ENCODE data around the gene CDCA7L. TPM values are rescaled to one million over a fixed set of nuclear protein-coding genes. Genes with fewer than 3 reads are reported as not detected.

CDCA7L gene
- total RNA-seq, 5 donors from 2014 or later (not counting 1 experiment from before 2014, with no cell fraction given): 11.8 to 31.1 (median 21.4) TPM

- WGBS (ENCODE audit: insufficient coverage): no CpG with 5 or more reads among the region's 3 CpGs
- no peaks in the 10 kb centered on the region for H3K9me3 ChIP-seq
- DNase-seq: no peak
- no peaks in the 10 kb centered on the region for H3K27me3 ChIP-seq (replicated peaks in 1 of 2; ENCODE audit: control insufficient read depth in 2 of 2, extremely low read depth in 1 of 2, insufficient read depth in 2 of 2, low read length in 1 of 2)
- H3K27me3 Mint-ChIP-seq: no peaks in the 10 kb centered on the region
- H3K36me3 ChIP-seq (ENCODE audit: control insufficient read depth in 2 of 2, extremely low read depth in 1 of 2, insufficient read depth in 1 of 2, low read length in 1 of 2): no peaks in the 10 kb centered on the region
- no peaks in the 10 kb centered on the region for H3K36me3 Mint-ChIP-seq
- ChIA-PET CTCF (no interaction called here), POLR2A (interaction anchor here in 1 of 2 donors (0.6 kb wide), 1 partner anchor 61 kb away, joined by 6 read pairs; no protein-coding TSS in a partner anchor)
- H3K4me3 ChIP-seq (ENCODE audit: control insufficient read depth in 1 of 2, extremely low read depth in 1 of 2, low read length in 1 of 2): no peak overlapping the region
- no peak overlapping the region for H3K27ac ChIP-seq (ENCODE audit: low read length)
- no peak overlapping the region for H3K4me3 Mint-ChIP-seq
- no peaks in the 10 kb centered on the region for H3K4me1 Mint-ChIP-seq
- no peaks in the 10 kb centered on the region for H3K4me1 ChIP-seq (ENCODE audit: control insufficient read depth in 1 of 2, extremely low read depth in 1 of 2, insufficient read depth in 2 of 2, low read length in 2 of 2)
- H3K9me3 Mint-ChIP-seq: no peaks in the 10 kb centered on the region
- no peak for ATAC-seq (replicated peaks in 1 of 4)
- H3K27ac Mint-ChIP-seq: no peak overlapping the region
Observed at GRCh38 chr7:21883069-21883468, 62.6 kb downstream of the CDCA7L start.

GRCh38 chr7:21869785-21870402 is 75.8 kb downstream of the CDCA7L start:
- DNase-seq: no peak
- WGBS (ENCODE audit: insufficient coverage): 50% methylated on average over 2 of the region's 5 CpGs
- no peaks in the 10 kb centered on the region for H3K27me3 Mint-ChIP-seq
- H3K27me3 ChIP-seq (replicated peaks in 1 of 2; ENCODE audit: control insufficient read depth in 2 of 2, extremely low read depth in 1 of 2, insufficient read depth in 2 of 2, low read length in 1 of 2): peaks cover 0 to 3% of the 10 kb centered on the region in 2 experiments
- H3K27ac ChIP-seq (ENCODE audit: low read length): no peak overlapping the region
- no peak overlapping the region for H3K27ac Mint-ChIP-seq
- no peaks in the 10 kb centered on the region for H3K4me1 ChIP-seq (ENCODE audit: control insufficient read depth in 1 of 2, extremely low read depth in 1 of 2, insufficient read depth in 2 of 2, low read length in 2 of 2)
- CTCF ChIA-PET: no interaction called here
- no peaks in the 10 kb centered on the region for H3K9me3 ChIP-seq
- H3K4me3 Mint-ChIP-seq: no peak overlapping the region
- no peak overlapping the region for H3K4me3 ChIP-seq (ENCODE audit: control insufficient read depth in 1 of 2, extremely low read depth in 1 of 2, low read length in 1 of 2)
- H3K4me1 Mint-ChIP-seq: no peaks in the 10 kb centered on the region
- H3K36me3 Mint-ChIP-seq: no peaks in the 10 kb centered on the region
- H3K36me3 ChIP-seq (ENCODE audit: control insufficient read depth in 2 of 2, extremely low read depth in 1 of 2, insufficient read depth in 1 of 2, low read length in 1 of 2): no peaks in the 10 kb centered on the region
- POLR2A ChIA-PET: interaction anchor here in 1 of 2 donors (0.6 kb wide), 1 partner anchor 12 kb away, joined by 3 read pairs; no protein-coding TSS in a partner anchor
- no peaks in the 10 kb centered on the region for H3K9me3 Mint-ChIP-seq
- ATAC-seq (replicated peaks in 1 of 4): no peak

- WGBS (ENCODE audit: insufficient coverage): 83% methylated on average over 1 of the region's 3 CpGs
- no peak overlapping the region for H3K4me3 ChIP-seq (ENCODE audit: control insufficient read depth in 1 of 2, extremely low read depth in 1 of 2, low read length in 1 of 2)
- Mint-ChIP-seq H3K36me3 (no peaks in the 10 kb centered on the region), H3K27me3 (no peaks in the 10 kb centered on the region), H3K4me3 (no peak overlapping the region), H3K4me1 (no peaks in the 10 kb centered on the region), H3K9me3 (no peaks in the 10 kb centered on the region), H3K27ac (no peak overlapping the region)
- ChIA-PET POLR2A (interaction anchor here in 1 of 2 donors (0.6 kb wide), 1 partner anchor 111 kb away, joined by 3 read pairs; no protein-coding TSS in a partner anchor), CTCF (interaction anchor here (0.6 kb wide), 3 partner anchors 12 to 25 kb away, joined by 3 read pairs; no protein-coding TSS in a partner anchor)
- no peaks in the 10 kb centered on the region for H3K36me3 ChIP-seq (ENCODE audit: control insufficient read depth in 2 of 2, extremely low read depth in 1 of 2, insufficient read depth in 1 of 2, low read length in 1 of 2)
- ATAC-seq (replicated peaks in 1 of 4) (no peak), DNase-seq (no peak)
- H3K27ac ChIP-seq (ENCODE audit: low read length): no peak overlapping the region
- peaks cover 0 to 3% of the 10 kb centered on the region in 2 experiments for H3K27me3 ChIP-seq (replicated peaks in 1 of 2; ENCODE audit: control insufficient read depth in 2 of 2, extremely low read depth in 1 of 2, insufficient read depth in 2 of 2, low read length in 1 of 2)
- no peaks in the 10 kb centered on the region for H3K4me1 ChIP-seq (ENCODE audit: control insufficient read depth in 1 of 2, extremely low read depth in 1 of 2, insufficient read depth in 2 of 2, low read length in 2 of 2)
- no peaks in the 10 kb centered on the region for H3K9me3 ChIP-seq
Observed at GRCh38 chr7:21868576-21868850, 77.2 kb downstream of the CDCA7L start.

- Histone ChIP-seq H3K4me1 (ENCODE audit: control insufficient read depth in 1 of 2, extremely low read depth in 1 of 2, insufficient read depth in 2 of 2, low read length in 2 of 2) (no peaks in the 10 kb centered on the region), H3K9me3 (no peaks in the 10 kb centered on the region), H3K4me3 (ENCODE audit: control insufficient read depth in 1 of 2, extremely low read depth in 1 of 2, low read length in 1 of 2) (no peak overlapping the region), H3K27me3 (replicated peaks in 1 of 2; ENCODE audit: control insufficient read depth in 2 of 2, extremely low read depth in 1 of 2, insufficient read depth in 2 of 2, low read length in 1 of 2) (peaks cover 0 to 3% of the 10 kb centered on the region in 2 experiments), H3K27ac (ENCODE audit: low read length) (no peak overlapping the region), H3K36me3 (ENCODE audit: control insufficient read depth in 2 of 2, extremely low read depth in 1 of 2, insufficient read depth in 1 of 2, low read length in 1 of 2) (no peaks in the 10 kb centered on the region)
- ChIA-PET CTCF (interaction anchor here (0.6 kb wide), 3 partner anchors 12 to 26 kb away, joined by 3 read pairs; no protein-coding TSS in a partner anchor), POLR2A (interaction anchor here in 1 of 2 donors (0.6 kb wide), 1 partner anchor 112 kb away, joined by 3 read pairs; no protein-coding TSS in a partner anchor)
- Mint-ChIP-seq H3K9me3 (no peaks in the 10 kb centered on the region), H3K4me1 (no peaks in the 10 kb centered on the region), H3K4me3 (no peak overlapping the region), H3K27ac (no peak overlapping the region), H3K36me3 (no peaks in the 10 kb centered on the region), H3K27me3 (no peaks in the 10 kb centered on the region)
- WGBS (ENCODE audit: insufficient coverage): 93% methylated on average over 3 of the region's 8 CpGs
- DNase-seq (no peak), ATAC-seq (replicated peaks in 1 of 4) (no peak)
Observed at GRCh38 chr7:21867816-21868575, 77.7 kb downstream of the CDCA7L start.

GRCh38 chr7:21867226-21867625 is 78.5 kb downstream of the CDCA7L start:
- Mint-ChIP-seq H3K4me1 (no peaks in the 10 kb centered on the region), H3K36me3 (no peaks in the 10 kb centered on the region), H3K27me3 (no peaks in the 10 kb centered on the region), H3K4me3 (no peak overlapping the region), H3K27ac (no peak overlapping the region), H3K9me3 (no peaks in the 10 kb centered on the region)
- ATAC-seq (replicated peaks in 1 of 4) (no peak), DNase-seq (no peak)
- peaks cover 0 to 3% of the 10 kb centered on the region in 2 experiments for H3K27me3 ChIP-seq (replicated peaks in 1 of 2; ENCODE audit: control insufficient read depth in 2 of 2, extremely low read depth in 1 of 2, insufficient read depth in 2 of 2, low read length in 1 of 2)
- ChIA-PET POLR2A (no interaction called here), CTCF (no interaction called here)
- H3K27ac ChIP-seq (ENCODE audit: low read length): no peak overlapping the region
- H3K4me3 ChIP-seq (ENCODE audit: control insufficient read depth in 1 of 2, extremely low read depth in 1 of 2, low read length in 1 of 2): no peak overlapping the region
- no peaks in the 10 kb centered on the region for H3K4me1 ChIP-seq (ENCODE audit: control insufficient read depth in 1 of 2, extremely low read depth in 1 of 2, insufficient read depth in 2 of 2, low read length in 2 of 2)
- H3K9me3 ChIP-seq: no peaks in the 10 kb centered on the region
- H3K36me3 ChIP-seq (ENCODE audit: control insufficient read depth in 2 of 2, extremely low read depth in 1 of 2, insufficient read depth in 1 of 2, low read length in 1 of 2): no peaks in the 10 kb centered on the region

GRCh38 chr7:21866731-21867130 is 79.0 kb downstream of the CDCA7L start:
- no peak overlapping the region for H3K4me3 Mint-ChIP-seq
- ATAC-seq (replicated peaks in 1 of 4) (no peak), DNase-seq (no peak)
- no peaks in the 10 kb centered on the region for H3K36me3 Mint-ChIP-seq
- H3K4me1 Mint-ChIP-seq: no peaks in the 10 kb centered on the region
- 60% methylated on average over 1 of the region's 1 CpG for WGBS (ENCODE audit: insufficient coverage)
- Histone ChIP-seq H3K4me1 (ENCODE audit: control insufficient read depth in 1 of 2, extremely low read depth in 1 of 2, insufficient read depth in 2 of 2, low read length in 2 of 2) (no peaks in the 10 kb centered on the region), H3K36me3 (ENCODE audit: control insufficient read depth in 2 of 2, extremely low read depth in 1 of 2, insufficient read depth in 1 of 2, low read length in 1 of 2) (no peaks in the 10 kb centered on the region), H3K27ac (ENCODE audit: low read length) (no peak overlapping the region), H3K4me3 (ENCODE audit: control insufficient read depth in 1 of 2, extremely low read depth in 1 of 2, low read length in 1 of 2) (no peak overlapping the region), H3K9me3 (no peaks in the 10 kb centered on the region), H3K27me3 (replicated peaks in 1 of 2; ENCODE audit: control insufficient read depth in 2 of 2, extremely low read depth in 1 of 2, insufficient read depth in 2 of 2, low read length in 1 of 2) (peaks cover 0 to 3% of the 10 kb centered on the region in 2 experiments)
- CTCF ChIA-PET: interaction anchor here in 1 of 2 donors (0.8 kb wide), 1 partner anchor 176 kb away, joined by 3 read pairs; no protein-coding TSS in a partner anchor
- no peak overlapping the region for H3K27ac Mint-ChIP-seq
- no peaks in the 10 kb centered on the region for H3K9me3 Mint-ChIP-seq
- POLR2A ChIA-PET: no interaction called here
- H3K27me3 Mint-ChIP-seq: no peaks in the 10 kb centered on the region

All from T-cell (primary cell).